Activated CD8-positive, alpha-beta memory T cell treated with anti-CD3 and anti-CD28 coated beads, Interleukin-2, amount 50 U/mL, for 24 hours (primary cell): ENCODE results near the gene SEC22B.
"Not testable (repeated sequence)": the region's sequence is repeated elsewhere in the genome, so short reads cannot be mapped to it uniquely, and the experiment has no call there.

Experiments used
- DNase-seq: peaks from one replicate; pipeline ENCODE4 v3.0.0-alpha.2; 2020; ENCODE audit errors: extremely low read depth

Gene SEC22B

DNA sequence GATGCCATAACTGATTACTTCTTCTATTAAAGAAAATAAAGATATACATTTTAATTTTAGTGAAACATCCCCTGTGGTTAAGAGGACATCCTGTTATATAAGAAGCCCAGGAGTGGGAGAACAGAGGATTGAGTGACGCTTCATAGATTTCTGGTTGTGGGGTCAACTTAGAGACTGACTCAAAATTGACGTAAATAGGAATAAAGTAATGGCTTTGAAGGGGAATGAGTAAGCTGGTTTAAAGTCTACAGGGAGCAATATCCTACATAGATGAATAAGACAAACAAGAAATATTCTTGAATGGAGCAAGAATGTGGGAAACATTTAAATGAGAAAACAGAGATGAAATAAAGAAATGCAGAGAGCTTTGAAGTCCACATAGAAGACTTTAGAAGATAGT lies 60.2 kb downstream of the SEC22B start:
- not testable (repeated sequence) for DNase-seq

DNA sequence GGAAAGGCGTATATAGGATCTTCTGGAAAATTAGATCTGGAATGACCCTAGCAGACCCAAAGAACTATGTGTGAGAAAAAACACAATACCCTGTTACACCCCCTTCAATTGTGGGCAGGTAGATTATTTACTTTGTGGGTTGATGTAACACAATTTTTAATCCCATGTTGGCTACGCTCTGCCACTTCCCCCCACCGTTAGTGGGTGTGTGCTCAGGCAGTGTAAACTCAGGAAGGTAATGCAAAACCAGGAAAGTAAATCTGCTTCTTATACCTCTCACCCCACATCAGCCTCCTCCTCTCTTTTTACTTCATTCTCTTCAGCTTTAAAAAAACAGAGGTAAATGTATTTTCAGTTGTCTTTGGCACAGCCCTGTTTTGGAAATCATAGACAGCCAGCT lies 63.2 kb downstream of the SEC22B start:
- DNase-seq: not testable (repeated sequence)

DNA sequence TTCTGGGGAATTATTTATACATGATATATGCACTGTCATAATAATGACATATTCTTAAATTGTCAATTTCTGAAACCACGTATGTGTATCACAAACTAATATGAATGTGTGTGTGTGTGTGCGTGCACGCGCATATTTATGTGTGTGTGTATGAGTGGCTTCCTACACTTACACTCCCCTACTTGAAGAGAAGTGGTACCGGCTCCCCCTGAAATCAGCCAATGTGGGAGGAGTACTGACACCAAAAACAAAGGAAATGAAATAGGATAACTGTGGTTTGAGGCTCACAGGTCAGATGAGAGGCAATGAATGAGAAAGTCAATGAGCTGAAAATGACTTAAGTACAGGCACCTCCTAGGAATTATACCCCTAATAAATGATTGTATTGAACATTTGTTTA lies 64.1 kb downstream of the SEC22B start:
- DNase-seq: not testable (repeated sequence)

DNA sequence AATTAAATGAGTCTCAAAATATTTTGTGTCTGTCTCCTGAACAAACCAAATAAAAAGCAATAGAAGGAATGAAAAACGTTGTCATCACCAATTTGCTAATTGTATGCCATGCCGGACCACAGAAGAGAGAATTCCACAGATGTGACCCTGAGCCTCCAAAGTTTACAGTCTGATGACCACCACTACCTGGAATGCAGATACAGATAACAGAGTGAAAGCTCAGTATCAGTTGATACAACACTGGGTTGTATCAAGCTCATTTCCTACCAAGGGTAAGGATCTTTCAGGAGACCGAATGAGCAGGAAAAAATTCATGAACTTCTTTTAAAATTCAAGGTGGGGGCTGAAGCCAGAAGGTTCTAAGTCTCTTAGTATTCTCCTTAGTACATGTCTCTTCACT lies 64.5 kb downstream of the SEC22B start:
- DNase-seq: not testable (repeated sequence)

GRCh38 chr1:120111008-120111407 lies 65.3 kb downstream of the SEC22B start:
- not testable (repeated sequence) for DNase-seq

- DNase-seq: not testable (repeated sequence)
Observed at GRCh38 chr1:120109656-120110055, 66.7 kb downstream of the SEC22B start.

DNA sequence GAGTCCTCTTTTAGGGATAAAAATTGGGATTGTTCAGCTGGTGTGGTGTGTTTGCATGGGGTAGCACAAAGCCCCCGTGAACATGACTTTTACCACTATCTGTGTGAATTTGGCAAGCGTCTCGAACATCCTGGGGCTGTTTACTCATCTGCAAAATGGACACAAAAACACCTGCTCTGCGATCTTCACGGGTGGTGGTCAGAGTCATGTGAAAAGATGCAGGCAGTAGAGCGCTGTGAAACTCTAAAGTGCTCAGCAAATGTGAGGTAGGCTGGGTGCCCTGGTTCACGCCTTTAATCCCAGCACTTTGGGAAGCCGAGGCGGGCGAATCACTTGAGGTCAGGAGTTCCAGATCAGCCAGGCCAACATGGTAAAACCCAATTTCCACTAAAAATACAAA lies 67.1 kb downstream of the SEC22B start:
- not testable (repeated sequence) for DNase-seq

DNA sequence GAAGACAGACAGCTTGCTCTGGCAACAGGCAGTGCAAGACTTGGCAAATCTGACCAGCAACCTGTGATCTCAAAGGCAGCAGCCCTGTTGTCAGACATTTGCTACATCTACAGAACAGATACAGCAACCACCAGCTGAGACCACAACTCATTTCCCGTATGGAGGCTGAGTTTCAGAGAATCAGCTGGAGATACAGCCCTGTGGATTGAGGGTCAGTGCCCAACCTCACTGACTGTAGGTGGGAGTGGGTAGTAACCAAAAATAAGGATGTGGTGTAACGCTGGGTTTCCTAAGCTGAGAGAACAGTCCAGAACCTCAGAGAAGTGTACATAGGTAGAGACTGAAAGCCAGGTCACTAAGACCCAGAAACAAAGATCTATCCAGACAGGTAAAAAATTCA lies 71.0 kb downstream of the SEC22B start:
- DNase-seq: not testable (repeated sequence)

DNA sequence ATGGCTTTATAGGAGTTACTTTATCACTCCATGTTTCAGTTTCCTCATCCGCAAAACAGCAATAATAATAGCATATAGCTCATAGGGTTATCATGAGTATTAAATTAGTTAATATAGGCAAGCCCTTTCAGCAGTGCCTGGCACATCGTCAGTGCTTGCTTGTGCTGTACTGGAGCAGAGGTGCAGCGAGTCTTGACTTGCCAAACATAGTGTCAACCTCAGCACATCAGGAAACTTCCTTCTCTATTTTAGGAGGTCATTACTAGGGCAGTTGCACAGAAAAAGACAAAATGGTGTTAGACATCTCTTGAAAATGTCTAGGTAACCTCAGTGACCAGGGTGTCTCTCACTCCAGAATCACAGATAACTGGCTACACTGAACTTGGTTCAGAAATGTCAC lies 72.6 kb downstream of the SEC22B start:
- not testable (repeated sequence) for DNase-seq

- not testable (repeated sequence) for DNase-seq
Observed at GRCh38 chr1:120101593-120101992, 74.7 kb downstream of the SEC22B start.
